Smooth muscle cell (in vitro differentiated cells): Measurements from ENCODE around the gene MMP13. TPM values are rescaled to one million over a fixed set of nuclear protein-coding genes. Genes with fewer than 3 reads are reported as not detected.

Source experiments
- DNase-seq: peaks from one replicate; lab custom pipeline; 2025; ENCODE audit not compliant: unreplicated experiment; lab: John Stamatoyannopoulos, UW
- H2AFZ ChIP-seq: fragments of 200-600 bp; sonication (generic); 2 replicates; pipeline ENCODE4 v1.6.0; 2016; ENCODE audit warnings: antibody characterized with exemption, low read depth, mild to moderate bottlenecking
- H3F3A ChIP-seq: fragments of 200-600 bp; sonication (generic); 2 replicates; pipeline ENCODE4 v1.6.0; 2017; ENCODE audit warnings: antibody characterized with exemption, low read depth
- H3K27ac ChIP-seq: fragments of 200-600 bp; sonication (generic); 2 replicates; pipeline ENCODE4 v1.5.1; 2016; ENCODE audit warnings: low read depth, mild to moderate bottlenecking
- H3K27me3 ChIP-seq: fragments of 200-600 bp; sonication (generic); 2 replicates; pipeline ENCODE4 v1.6.1; 2016; ENCODE audit warnings: low read depth, mild to moderate bottlenecking
- H3K36me3 ChIP-seq: fragments of 200-600 bp; sonication (generic); 2 replicates; pipeline ENCODE4 v1.5.1; 2016; ENCODE audit warnings: low read depth
- H3K4me1 ChIP-seq: fragments of 200-600 bp; sonication (generic); 2 replicates; pipeline ENCODE4 v1.5.1; 2016; ENCODE audit warnings: low read depth
- H3K4me2 ChIP-seq: fragments of 200-600 bp; sonication (generic); 2 replicates; pipeline ENCODE4 v1.6.0; 2016; ENCODE audit warnings: mild to moderate bottlenecking
- H3K4me3 ChIP-seq: fragments of 200-600 bp; sonication (generic); 2 replicates; pipeline ENCODE4 v1.5.1; 2016; ENCODE audit warnings: mild to moderate bottlenecking
- H3K79me2 ChIP-seq: fragments of 200-600 bp; sonication (generic); 2 replicates; pipeline ENCODE4 v1.6.0; 2016; ENCODE audit warnings: low read depth, mild to moderate bottlenecking
- H3K9ac ChIP-seq: fragments of 200-600 bp; sonication (generic); 2 replicates; pipeline ENCODE4 v1.6.0; 2016; ENCODE audit warnings: low read depth
- H3K9me3 ChIP-seq: fragments of 200-600 bp; sonication (generic); replicated peaks from 2 replicates; pipeline ENCODE4 v1.5.1; 2016; ENCODE audit warnings: low read depth
- H4K20me1 ChIP-seq: fragments of 200-600 bp; sonication (generic); 2 replicates; pipeline ENCODE4 v1.6.0; 2016; ENCODE audit warnings: low read depth
- WGBS: methylation state at CpG from one replicate; pipeline ENCODE4 v1.1.7; 2016; ENCODE audit warnings: low lambda C conversion rate; 5-methylcytosine and 5-hydroxymethylcytosine counted together
- polyA plus RNA-seq: library from polyadenylated mRNA; unstranded; fragments of >200 nt; fragmentation: Nextera tagmentation; extraction: Ambion mirVana; gene quantifications from 2 replicates; pipeline ENCODE4 v1.2.1, GENCODE V29; 2016
- total RNA-seq: library from RNA; depleted of rRNA; stranded (reverse); fragments of >200 nt; gene quantifications from 2 replicates; pipeline ENCODE4 v1.2.3, GENCODE V29; 2014
- TF ChIP-seq, protein P1 (sequence below): fragments of 200-600 bp; sonication (generic); IDR thresholded peaks from 2 replicates; pipeline ENCODE4 v1.5.1; 2017; ENCODE audit warnings: borderline replicate concordance, mild to moderate bottlenecking, antibody characterized with exemption; ENCODE audit not compliant: insufficient read depth, poor library complexity, severe bottlenecking

Gene MMP13
- total and polyA plus RNA-seq, 2 experiments from 2014 or later: 0.72 to 2.0 TPM

DNA sequence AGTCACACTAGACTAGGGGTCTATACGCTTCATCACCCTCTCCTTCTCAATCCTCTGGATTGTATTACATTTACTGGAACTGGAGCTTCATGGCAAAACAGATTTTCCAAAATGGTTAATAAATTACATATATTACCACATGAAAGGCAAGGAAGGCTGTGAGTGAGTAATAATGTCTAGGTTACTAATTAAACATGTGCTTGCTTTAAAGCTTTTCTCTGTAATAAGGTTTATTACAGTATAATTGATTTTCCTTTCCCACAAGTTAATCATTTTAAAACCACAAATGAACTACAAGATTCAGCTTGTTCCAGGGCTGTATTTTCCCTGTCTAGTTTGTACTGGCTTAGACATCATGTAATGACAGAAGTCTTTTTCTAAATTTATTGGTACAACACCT, 25.6 kb downstream of the MMP13 start:
- 82% methylated on average over 1 of the region's 1 CpG for WGBS
- DNase-seq: no peak
- no peak overlapping the region for H3K4me2 ChIP-seq

DNA sequence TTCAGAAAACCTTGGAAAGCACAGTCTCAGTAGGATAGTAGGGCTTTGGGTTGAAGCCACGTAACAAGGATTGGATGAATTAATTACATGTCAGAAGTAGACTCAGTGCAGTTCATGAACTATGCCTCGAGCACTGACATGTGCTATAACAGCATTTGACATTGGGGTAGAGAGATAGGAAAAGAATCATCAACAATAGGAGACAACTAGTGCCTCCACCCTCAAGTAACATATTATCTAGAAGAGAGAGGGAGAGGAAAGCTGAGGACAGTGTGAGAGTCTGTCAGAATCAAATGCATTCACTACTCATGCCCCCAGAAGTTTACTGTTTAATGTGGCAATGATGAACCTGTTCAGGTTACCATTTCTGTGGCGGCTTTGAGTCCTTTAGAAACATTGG, 26.4 kb downstream of the MMP13 start:
- H2AFZ ChIP-seq: no peak overlapping the region
- no peak overlapping the region for H3K9ac ChIP-seq
- H3K27ac ChIP-seq: no peak overlapping the region
- no peak overlapping the region for H3K4me3 ChIP-seq
- H3K79me2 ChIP-seq: no peaks in the 10 kb centered on the region
- H3K9me3 ChIP-seq: no peaks in the 10 kb centered on the region
- DNase-seq: no peak
- no peaks in the 10 kb centered on the region for H3K36me3 ChIP-seq
- peaks cover 7% of the 10 kb centered on the region for H3K27me3 ChIP-seq
- TF ChIP-seq, protein P1, sequence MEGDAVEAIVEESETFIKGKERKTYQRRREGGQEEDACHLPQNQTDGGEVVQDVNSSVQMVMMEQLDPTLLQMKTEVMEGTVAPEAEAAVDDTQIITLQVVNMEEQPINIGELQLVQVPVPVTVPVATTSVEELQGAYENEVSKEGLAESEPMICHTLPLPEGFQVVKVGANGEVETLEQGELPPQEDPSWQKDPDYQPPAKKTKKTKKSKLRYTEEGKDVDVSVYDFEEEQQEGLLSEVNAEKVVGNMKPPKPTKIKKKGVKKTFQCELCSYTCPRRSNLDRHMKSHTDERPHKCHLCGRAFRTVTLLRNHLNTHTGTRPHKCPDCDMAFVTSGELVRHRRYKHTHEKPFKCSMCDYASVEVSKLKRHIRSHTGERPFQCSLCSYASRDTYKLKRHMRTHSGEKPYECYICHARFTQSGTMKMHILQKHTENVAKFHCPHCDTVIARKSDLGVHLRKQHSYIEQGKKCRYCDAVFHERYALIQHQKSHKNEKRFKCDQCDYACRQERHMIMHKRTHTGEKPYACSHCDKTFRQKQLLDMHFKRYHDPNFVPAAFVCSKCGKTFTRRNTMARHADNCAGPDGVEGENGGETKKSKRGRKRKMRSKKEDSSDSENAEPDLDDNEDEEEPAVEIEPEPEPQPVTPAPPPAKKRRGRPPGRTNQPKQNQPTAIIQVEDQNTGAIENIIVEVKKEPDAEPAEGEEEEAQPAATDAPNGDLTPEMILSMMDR: no peak
- no peaks in the 10 kb centered on the region for H3F3A ChIP-seq
- WGBS: 87% methylated on average over 3 of the region's 3 CpGs
- no peak overlapping the region for H3K4me2 ChIP-seq
- H3K4me1 ChIP-seq: peaks cover 7% of the 10 kb centered on the region
- H4K20me1 ChIP-seq: no peaks in the 10 kb centered on the region

More for the DNA sequence above, 25.6 kb downstream of the MMP13 start:
- Histone ChIP-seq H3K79me2 (no peaks in the 10 kb centered on the region), H3K9ac (no peak overlapping the region), H3K27me3 (peaks cover 7% of the 10 kb centered on the region), H3K36me3 (no peaks in the 10 kb centered on the region), H3F3A (no peaks in the 10 kb centered on the region), H3K9me3 (no peaks in the 10 kb centered on the region), H3K4me3 (no peak overlapping the region), H4K20me1 (no peaks in the 10 kb centered on the region), H2AFZ (no peak overlapping the region), H3K27ac (no peak overlapping the region), H3K4me1 (peaks cover 3% of the 10 kb centered on the region)
- TF ChIP-seq, protein P1: no peak

DNA sequence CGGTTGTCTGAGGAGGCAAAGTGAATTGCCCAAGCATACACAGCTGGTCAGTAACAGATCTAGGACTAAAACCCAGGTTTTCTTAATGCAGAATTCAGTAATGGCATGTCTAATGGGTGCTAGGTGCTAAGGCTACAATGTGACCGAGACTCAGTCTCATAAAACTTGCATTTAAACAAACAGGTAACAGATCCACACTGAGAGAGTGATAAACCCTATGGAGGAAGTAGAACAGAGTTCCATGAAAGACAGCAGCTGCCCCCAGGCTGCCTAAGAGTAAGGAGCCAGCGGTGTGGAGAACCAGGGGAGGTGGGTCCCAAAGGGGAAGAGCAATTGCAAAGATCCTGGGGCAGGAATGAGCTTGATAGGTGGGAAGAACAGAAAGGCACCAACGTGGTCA, 27.3 kb downstream of the MMP13 start:
- peaks cover 7% of the 10 kb centered on the region for H3K27me3 ChIP-seq
- H3F3A ChIP-seq: no peaks in the 10 kb centered on the region
- no peaks in the 10 kb centered on the region for H3K79me2 ChIP-seq
- no peak for DNase-seq
- H3K4me2 ChIP-seq: no peak overlapping the region
- H4K20me1 ChIP-seq: no peaks in the 10 kb centered on the region
- H3K9me3 ChIP-seq: no peaks in the 10 kb centered on the region
- 91% methylated on average over 4 of the region's 4 CpGs for WGBS
- no peak overlapping the region for H3K9ac ChIP-seq
- TF ChIP-seq, protein P1: no peak
- no peak overlapping the region for H3K4me3 ChIP-seq
- no peak overlapping the region for H2AFZ ChIP-seq
- peaks cover 7% of the 10 kb centered on the region for H3K4me1 ChIP-seq
- H3K27ac ChIP-seq: no peak overlapping the region
- H3K36me3 ChIP-seq: no peaks in the 10 kb centered on the region

DNA sequence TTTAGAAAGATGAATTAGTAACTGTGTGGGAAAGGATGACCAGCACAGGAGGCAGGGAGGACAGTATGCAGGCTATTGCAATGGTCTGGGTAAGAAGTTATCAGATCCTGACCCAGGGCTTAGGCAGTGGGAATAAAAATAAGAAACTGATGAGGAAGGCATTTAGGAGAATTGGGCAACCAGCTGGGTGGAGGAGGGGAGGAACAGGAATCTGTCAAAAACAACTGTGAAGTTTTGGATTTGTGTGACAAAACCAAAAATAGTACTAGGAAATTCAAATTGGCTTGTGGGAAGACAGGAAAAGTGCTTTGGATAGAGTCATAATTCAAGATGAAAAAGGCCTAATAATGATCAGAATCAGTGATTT, 27.9 kb downstream of the MMP13 start:
- no peak overlapping the region for H2AFZ ChIP-seq
- no peaks in the 10 kb centered on the region for H4K20me1 ChIP-seq
- peaks cover 7% of the 10 kb centered on the region for H3K27me3 ChIP-seq
- H3F3A ChIP-seq: no peaks in the 10 kb centered on the region
- TF ChIP-seq, protein P1: no peak
- no peak for DNase-seq
- peaks cover 7% of the 10 kb centered on the region for H3K4me1 ChIP-seq
- no peak overlapping the region for H3K9ac ChIP-seq
- no peaks in the 10 kb centered on the region for H3K36me3 ChIP-seq
- no peaks in the 10 kb centered on the region for H3K9me3 ChIP-seq
- no peak overlapping the region for H3K4me2 ChIP-seq
- H3K4me3 ChIP-seq: no peak overlapping the region
- no peaks in the 10 kb centered on the region for H3K79me2 ChIP-seq
- no peak overlapping the region for H3K27ac ChIP-seq
